ENCODE data around the gene PKHD1.

DNA sequence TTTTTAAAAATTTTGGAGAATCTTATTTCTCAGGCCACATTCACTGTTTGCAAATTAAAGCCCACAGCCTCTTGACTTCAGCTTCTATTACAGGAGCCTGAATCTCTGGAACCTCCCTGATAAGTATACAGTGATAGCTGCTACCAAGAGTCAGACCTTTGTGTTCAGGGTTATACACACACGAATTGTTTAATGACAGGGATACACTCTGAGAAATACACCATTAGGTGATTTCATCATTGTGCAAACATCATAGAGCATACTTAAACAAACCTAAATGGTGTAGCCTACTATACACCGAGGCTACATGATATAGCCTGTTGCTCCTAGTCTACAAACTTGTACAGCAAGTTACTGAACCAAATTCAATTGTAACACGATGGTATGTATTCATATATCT is 473.9 kb downstream of the PKHD1 start:
- TF ChIP-seq, protein P1, sequence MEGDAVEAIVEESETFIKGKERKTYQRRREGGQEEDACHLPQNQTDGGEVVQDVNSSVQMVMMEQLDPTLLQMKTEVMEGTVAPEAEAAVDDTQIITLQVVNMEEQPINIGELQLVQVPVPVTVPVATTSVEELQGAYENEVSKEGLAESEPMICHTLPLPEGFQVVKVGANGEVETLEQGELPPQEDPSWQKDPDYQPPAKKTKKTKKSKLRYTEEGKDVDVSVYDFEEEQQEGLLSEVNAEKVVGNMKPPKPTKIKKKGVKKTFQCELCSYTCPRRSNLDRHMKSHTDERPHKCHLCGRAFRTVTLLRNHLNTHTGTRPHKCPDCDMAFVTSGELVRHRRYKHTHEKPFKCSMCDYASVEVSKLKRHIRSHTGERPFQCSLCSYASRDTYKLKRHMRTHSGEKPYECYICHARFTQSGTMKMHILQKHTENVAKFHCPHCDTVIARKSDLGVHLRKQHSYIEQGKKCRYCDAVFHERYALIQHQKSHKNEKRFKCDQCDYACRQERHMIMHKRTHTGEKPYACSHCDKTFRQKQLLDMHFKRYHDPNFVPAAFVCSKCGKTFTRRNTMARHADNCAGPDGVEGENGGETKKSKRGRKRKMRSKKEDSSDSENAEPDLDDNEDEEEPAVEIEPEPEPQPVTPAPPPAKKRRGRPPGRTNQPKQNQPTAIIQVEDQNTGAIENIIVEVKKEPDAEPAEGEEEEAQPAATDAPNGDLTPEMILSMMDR (IDR thresholded peaks at IDR 0.05) = no peak
- TF ChIP-seq POLR2A (IDR thresholded peaks at IDR 0.05) = no peak

Measured in heart left ventricle (tissue), 13 donors.